Peyer's patch (tissue), 4 donors: ENCODE data around the gene KRT33A. TPM values are rescaled to one million over a fixed set of nuclear protein-coding genes. Genes with fewer than 3 reads are reported as not detected.

Experiments
- DNase-seq, 3 donors: peaks; one replicate each; pipeline ENCODE4 v3.0.0-alpha.2; 2017 to 2019
- H3K27ac ChIP-seq, 4 donors: fragments of 200-600 bp; sonication (generic); one replicate each; pipeline ENCODE4 v1.5.1; 2016 to 2019
- H3K27me3 ChIP-seq, 2 donors: fragments of 200-600 bp; sonication (generic); one replicate each; pipeline ENCODE4 v1.5.1; 2019
- H3K36me3 ChIP-seq, 3 donors: fragments of 200-600 bp; sonication (generic); one replicate each; pipeline ENCODE4 v1.5.1; 2016 to 2019
- H3K4me1 ChIP-seq, 4 donors: fragments of 200-600 bp; sonication (generic); one replicate each; pipeline ENCODE4 v1.5.1; 2016 to 2019
- H3K4me3 ChIP-seq, 4 donors: fragments of 200-600 bp; sonication (generic); 1 replicate in 3 of 4; 2 replicates in 1 of 4; pipeline ENCODE4 v1.5.1; 2016 to 2019; ENCODE audit warnings: mild to moderate bottlenecking in 1 of 4
- H3K9me3 ChIP-seq, 4 donors: fragments of 200-600 bp; sonication (generic); one replicate each; pipeline ENCODE4 v1.5.1; 2016 to 2019; ENCODE audit warnings: mild to moderate bottlenecking in 1 of 4
- POLR2A ChIP-seq, 2 donors: fragments of 450-650 bp; IDR thresholded peaks; one replicate each; pipeline ENCODE4 v1.5.1; 2017; ENCODE audit warnings: antibody characterized with exemption in 2 of 2, mild to moderate bottlenecking in 2 of 2, moderate library complexity in 2 of 2
- total RNA-seq, 4 donors: library from RNA; depleted of rRNA; stranded (reverse); fragments of >200 nt; gene quantifications; one replicate each; pipeline ENCODE4 v1.1.0, GENCODE V29; 2016
- TF ChIP-seq, protein P1 (sequence below), 6 experiments: fragments of 450-650 bp in 4 of 6; fragments of 200-600 bp in 2 of 6; sonication (generic) in 1 of 6; IDR thresholded peaks; one replicate each; pipeline ENCODE4 v1.5.1; 2017 to 2019; ENCODE audit warnings: antibody characterized with exemption in 6 of 6, mild to moderate bottlenecking in 3 of 6, moderate library complexity in 1 of 6

KRT33A gene
- total RNA-seq, 4 donors from 2014 or later: not detected

DNA sequence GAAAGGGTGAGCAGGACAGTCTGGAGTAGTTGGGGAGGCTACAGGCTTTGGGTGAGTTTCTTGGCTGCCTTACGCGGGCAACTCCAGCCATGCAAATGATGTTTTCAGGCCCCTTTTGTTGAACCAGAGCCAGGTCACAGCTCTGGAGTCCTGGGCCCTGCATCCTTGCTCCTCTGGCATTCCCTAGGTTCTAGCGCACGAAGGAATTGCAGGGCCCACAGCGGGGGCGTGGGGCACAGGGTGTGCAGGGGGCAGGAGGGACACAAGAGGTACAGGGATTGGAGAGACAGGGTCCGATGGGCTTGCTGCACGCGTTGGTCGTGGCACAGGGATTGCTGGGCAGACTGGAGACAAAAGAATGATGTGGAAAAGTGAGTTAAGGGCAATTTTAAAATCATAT, 43.2 kb upstream of the KRT33A start:
- TF ChIP-seq, protein P1, sequence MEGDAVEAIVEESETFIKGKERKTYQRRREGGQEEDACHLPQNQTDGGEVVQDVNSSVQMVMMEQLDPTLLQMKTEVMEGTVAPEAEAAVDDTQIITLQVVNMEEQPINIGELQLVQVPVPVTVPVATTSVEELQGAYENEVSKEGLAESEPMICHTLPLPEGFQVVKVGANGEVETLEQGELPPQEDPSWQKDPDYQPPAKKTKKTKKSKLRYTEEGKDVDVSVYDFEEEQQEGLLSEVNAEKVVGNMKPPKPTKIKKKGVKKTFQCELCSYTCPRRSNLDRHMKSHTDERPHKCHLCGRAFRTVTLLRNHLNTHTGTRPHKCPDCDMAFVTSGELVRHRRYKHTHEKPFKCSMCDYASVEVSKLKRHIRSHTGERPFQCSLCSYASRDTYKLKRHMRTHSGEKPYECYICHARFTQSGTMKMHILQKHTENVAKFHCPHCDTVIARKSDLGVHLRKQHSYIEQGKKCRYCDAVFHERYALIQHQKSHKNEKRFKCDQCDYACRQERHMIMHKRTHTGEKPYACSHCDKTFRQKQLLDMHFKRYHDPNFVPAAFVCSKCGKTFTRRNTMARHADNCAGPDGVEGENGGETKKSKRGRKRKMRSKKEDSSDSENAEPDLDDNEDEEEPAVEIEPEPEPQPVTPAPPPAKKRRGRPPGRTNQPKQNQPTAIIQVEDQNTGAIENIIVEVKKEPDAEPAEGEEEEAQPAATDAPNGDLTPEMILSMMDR (IDR thresholded peaks at IDR 0.05): no peak
- no peak for TF ChIP-seq POLR2A (IDR thresholded peaks at IDR 0.05)
- H3K27me3 ChIP-seq: no peaks in the 10 kb centered on the region
- no peak for DNase-seq
- H3K27ac ChIP-seq: no peak overlapping the region
- H3K4me3 ChIP-seq: no peak overlapping the region
- H3K36me3 ChIP-seq: no peaks in the 10 kb centered on the region
- no peaks in the 10 kb centered on the region for H3K4me1 ChIP-seq
- no peaks in the 10 kb centered on the region for H3K9me3 ChIP-seq

DNA sequence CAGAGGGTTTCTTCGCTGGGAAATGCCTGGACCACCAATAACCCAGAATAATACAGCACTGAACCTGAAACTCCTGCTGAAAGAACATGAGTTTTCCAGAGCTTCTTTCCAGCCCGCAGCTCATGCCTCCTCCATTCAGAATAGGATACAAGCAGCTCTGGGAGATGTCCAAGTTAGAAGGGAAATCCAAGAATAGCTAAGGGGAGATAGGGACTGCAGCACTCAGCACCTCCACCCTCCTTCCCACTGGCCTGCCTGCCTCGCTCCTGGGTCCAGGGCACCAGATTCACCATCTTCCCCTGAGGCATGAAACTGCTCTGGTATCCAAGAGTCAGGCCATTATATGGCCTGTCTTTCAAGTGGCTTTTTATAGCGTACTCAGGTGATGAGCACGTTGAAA, 42.7 kb upstream of the KRT33A start:
- no peaks in the 10 kb centered on the region for H3K4me1 ChIP-seq
- no peak overlapping the region for H3K27ac ChIP-seq
- no peak overlapping the region for H3K4me3 ChIP-seq
- no peaks in the 10 kb centered on the region for H3K36me3 ChIP-seq
- H3K9me3 ChIP-seq: no peaks in the 10 kb centered on the region
- no peaks in the 10 kb centered on the region for H3K27me3 ChIP-seq
- no peak for DNase-seq
- TF ChIP-seq, protein P1 (IDR thresholded peaks at IDR 0.05): no peak
- TF ChIP-seq POLR2A (IDR thresholded peaks at IDR 0.05): no peak

DNA sequence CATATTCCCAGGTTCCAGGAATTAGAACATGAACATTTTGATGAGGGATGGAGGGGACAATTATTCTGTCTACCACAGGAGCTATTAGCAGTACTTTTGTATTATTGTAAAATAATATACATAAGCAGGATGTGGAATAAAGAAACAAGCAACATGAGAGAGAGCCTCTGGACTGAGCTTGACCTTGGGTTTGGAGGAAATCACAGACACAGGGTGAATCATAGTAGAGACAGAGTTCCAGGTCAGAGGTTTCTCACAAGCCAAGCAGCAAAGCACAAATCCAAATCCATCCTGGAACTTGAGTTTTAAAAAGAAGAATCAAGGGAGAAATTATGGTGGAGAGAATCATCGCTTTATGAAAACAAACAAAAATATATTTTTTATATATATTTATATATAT, 41.6 kb upstream of the KRT33A start:
- no peak for DNase-seq
- TF ChIP-seq, protein P1 (IDR thresholded peaks at IDR 0.05): no peak
- no peak for TF ChIP-seq POLR2A (IDR thresholded peaks at IDR 0.05)
- H3K4me1 ChIP-seq: no peaks in the 10 kb centered on the region

DNA sequence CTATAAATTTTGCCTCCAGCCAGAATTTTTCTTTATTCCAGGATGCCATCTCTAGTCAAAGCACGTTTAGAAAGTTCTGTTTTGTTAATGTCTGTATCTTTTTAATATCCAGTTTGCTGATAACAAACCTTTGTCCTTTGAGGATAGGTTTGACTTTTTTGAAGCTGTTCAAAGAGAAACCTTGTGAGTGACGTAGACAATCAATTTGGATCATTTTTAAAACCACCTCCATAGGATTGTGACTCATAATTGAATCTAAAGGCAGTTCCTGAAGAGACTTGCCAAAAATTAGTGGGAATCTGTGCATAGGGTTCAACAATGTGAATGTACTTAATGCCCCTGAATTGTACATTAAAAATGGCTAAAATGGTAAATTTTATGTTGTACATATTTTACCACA, 40.9 kb upstream of the KRT33A start:
- Histone ChIP-seq H3K27me3 (no peaks in the 10 kb centered on the region), H3K27ac (no peak overlapping the region), H3K36me3 (no peaks in the 10 kb centered on the region), H3K4me3 (no peak overlapping the region), H3K9me3 (peaks cover 0 to 3% (median 0%) of the 10 kb centered on the region in 4 donors), H3K4me1 (no peaks in the 10 kb centered on the region)
- TF ChIP-seq, protein P1 (IDR thresholded peaks at IDR 0.05): no peak
- no peak for TF ChIP-seq POLR2A (IDR thresholded peaks at IDR 0.05)
- no peak for DNase-seq

More for the DNA sequence above, 41.6 kb upstream of the KRT33A start:
- Histone ChIP-seq H3K4me3 (no peak overlapping the region), H3K36me3 (no peaks in the 10 kb centered on the region), H3K9me3 (no peaks in the 10 kb centered on the region), H3K27me3 (no peaks in the 10 kb centered on the region), H3K27ac (no peak overlapping the region)

DNA sequence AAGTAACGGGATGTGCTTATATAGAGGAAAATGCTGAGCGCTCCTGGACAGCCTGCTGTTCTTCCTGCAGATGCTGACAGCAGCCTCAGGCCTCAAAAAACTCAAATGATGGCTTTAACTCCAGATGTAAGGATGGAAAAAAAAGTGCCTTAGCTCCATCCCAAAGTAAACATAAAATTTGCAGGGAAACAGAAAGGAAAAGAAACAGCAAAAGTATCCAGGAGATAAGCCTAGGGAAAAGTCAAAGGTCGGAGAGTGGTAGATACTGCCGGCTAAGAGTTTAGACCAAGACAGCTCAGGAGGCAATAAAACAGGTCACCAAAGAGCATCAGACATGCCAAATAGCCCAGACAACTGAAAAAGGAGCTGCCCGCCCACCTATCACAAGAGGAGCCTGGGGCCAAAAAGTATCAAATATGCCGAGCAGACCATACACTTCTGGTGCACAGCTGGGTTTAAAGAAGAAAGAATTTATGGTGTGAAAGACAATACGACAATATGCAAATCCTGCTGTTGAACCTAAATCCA, 39.8 kb upstream of the KRT33A start:
- Histone ChIP-seq H3K9me3 (peaks cover 0 to 3% (median 0%) of the 10 kb centered on the region in 4 donors), H3K4me1 (no peaks in the 10 kb centered on the region), H3K36me3 (no peaks in the 10 kb centered on the region), H3K27me3 (no peaks in the 10 kb centered on the region), H3K4me3 (no peak overlapping the region), H3K27ac (no peak overlapping the region)
- DNase-seq: no peak
- TF ChIP-seq, protein P1 (IDR thresholded peaks at IDR 0.05): no peak

DNA sequence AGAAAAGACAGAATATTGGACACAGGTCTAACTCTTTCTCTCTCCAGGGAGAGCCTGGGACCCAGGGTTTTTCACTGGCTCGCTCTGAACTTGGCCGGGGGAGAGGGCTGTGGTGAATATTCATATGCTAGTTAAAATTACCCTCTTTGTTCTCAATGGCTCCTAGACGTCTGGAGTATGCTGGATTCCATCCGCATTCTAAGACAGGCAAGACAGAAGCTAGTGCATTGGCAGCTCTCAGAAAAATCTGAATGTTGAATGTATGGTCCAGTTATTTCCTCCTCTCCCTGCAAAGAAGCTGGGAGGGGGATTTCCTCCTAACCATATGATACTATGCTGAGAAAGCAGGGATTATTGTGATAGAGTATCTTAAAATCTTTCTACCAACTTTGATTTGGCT, 37.0 kb upstream of the KRT33A start:
- no peak for TF ChIP-seq POLR2A (IDR thresholded peaks at IDR 0.05)
- TF ChIP-seq, protein P1 (IDR thresholded peaks at IDR 0.05): no peak
- H3K27me3 ChIP-seq: no peaks in the 10 kb centered on the region
- peaks cover 0 to 3% (median 0%) of the 10 kb centered on the region in 4 donors for H3K9me3 ChIP-seq
- DNase-seq: no peak
- no peaks in the 10 kb centered on the region for H3K36me3 ChIP-seq
- no peak overlapping the region for H3K27ac ChIP-seq
- no peak overlapping the region for H3K4me3 ChIP-seq
- no peaks in the 10 kb centered on the region for H3K4me1 ChIP-seq
